Stimulated activated CD8-positive, alpha-beta memory T cell treated with anti-CD3 and anti-CD28 coated beads, Interleukin-2, amount 100 ng/mL, for 48 hours (primary cell): ENCODE measurements around the gene SIL1.
"Not testable (repeated sequence)": the region's sequence is repeated elsewhere in the genome, so short reads cannot be mapped to it uniquely, and the experiment has no call there.

Experiments used
- DNase-seq, 2 donors: peaks; one replicate each; pipeline ENCODE4 v3.0.0-alpha.2; 2020; ENCODE audit warnings: low read depth in 2 of 2

Gene SIL1

GRCh38 chr5:139141446-139142204 is 56.5 kb downstream of the SIL1 start:
- no peak for DNase-seq

DNA sequence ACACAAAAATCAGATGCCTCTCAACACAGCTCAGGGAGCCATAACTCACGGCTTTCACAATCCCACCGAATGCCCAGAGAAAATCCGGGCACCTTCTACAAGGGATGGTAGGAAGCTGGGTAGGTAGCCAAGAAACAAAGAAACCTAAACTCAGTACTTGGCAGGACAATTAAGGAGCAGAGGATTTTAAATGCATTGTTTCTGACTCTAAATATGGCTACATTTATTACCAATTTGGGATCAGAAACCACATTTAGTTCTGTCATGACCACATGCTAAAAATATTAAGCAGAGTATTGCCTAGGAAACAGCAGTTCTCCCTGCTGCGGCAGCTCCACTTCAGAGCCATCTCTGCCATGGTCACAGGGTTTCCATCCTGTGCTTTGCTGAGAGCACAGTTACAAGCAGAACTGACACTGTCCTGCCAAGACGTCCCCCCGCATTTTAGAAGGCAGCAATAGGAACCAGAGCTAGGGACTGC is 57.5 kb downstream of the SIL1 start:
- no peak for DNase-seq

DNA sequence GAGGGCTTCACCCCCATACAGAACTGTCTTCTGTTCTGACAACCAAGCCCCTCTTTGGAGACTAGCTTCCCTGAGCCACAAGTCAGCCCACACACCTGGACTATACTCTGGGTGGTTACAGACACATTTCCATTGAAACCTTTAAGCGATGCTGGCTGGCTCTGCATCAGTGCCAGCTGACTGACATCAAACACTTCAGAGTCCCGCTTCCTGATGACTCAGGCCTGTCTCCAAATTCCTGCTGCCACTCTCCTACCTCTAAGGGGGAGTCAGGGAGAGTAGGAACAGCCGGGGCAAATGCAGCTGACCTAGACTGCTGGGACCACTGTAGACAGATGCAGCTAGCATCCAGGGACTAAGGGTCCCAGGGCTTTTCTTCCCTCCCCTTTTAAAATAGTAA is 59.4 kb downstream of the SIL1 start:
- no peak for DNase-seq

GRCh38 chr5:139138109-139138508 is 60.1 kb downstream of the SIL1 start:
- no peak for DNase-seq

DNA sequence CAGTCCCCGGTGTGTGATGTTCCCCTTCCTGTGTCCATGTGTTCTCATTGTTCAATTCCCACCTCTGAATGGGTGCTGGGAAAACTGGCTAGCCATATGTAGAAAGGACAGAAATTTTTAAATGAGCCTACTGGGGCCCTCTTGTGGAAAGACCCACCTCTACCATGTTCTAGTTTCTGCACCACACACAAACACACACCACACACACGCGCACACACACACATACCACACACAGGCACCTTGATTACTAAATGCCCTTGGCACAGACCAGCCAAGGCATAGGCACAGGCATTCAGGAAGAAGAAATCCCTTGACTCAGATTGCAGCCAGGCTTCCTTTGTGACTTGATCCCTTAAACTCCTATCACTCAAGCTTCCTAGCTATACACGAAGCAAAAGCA is 60.5 kb downstream of the SIL1 start:
- DNase-seq = no peak

DNA sequence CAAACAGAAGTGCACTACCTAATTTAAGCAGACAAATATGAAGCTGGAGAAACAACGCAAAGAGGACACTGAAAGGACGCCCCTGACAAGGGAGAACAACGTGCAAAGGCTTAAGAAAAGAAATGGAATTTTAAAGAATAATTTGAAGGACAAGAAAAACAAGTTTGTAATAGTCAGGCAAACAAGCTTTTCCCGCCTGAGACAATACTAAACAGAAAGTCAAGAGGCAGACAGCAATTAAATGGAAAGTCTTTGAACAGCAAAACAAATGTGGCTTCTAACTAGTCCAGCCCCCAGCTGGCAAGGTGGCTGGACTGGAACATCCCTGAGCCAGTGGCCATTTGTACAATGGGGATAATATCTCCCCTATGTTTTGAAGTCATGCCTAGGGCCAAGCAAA is 63.3 kb downstream of the SIL1 start:
- DNase-seq = no peak

GRCh38 chr5:139133282-139133681 is 64.9 kb downstream of the SIL1 start:
- DNase-seq = no peak

DNA sequence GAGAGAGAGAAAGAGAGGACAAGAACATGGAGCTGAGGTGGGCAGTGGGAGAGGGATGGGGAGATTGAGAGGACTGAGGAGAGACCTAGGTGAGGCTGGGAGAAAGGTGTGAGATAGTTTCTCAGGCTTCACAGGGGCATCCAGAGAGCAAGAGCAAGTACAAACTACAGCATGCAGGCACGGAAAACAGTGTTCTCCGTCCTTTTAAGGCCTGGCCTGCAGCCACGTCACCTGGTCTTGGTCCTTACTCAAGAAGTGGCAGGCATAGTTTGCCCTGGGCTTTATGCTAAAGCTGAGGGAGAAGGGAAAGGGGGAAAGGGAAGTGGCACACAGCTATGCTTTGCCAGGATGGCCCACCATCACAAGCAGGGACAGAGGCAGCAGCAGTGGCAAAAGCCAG is 65.7 kb downstream of the SIL1 start:
- no peak for DNase-seq

GRCh38 chr5:139131921-139132432 is 66.2 kb downstream of the SIL1 start:
- DNase-seq = no peak

DNA sequence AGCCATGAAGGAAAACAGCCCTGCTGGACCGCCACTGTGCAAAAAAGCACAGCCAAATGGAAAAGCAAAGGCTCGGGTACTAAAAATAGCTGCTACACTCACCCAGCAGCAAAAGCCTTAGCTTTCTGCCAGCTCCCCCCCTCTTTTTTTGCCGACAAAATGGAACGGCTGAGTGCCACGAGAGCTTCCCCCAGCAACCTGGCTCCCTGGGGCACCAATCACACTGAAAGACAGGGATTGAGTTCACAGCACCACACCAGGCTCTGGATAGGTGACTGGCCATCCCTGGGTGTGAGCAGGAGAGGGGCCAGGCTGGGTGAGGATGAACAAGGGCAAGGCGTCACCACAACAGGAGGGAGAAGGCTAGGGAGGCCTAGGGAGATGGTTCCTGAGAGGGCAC is 66.7 kb downstream of the SIL1 start:
- no peak for DNase-seq

- no peak for DNase-seq
These were observed 67.1 kb downstream of the SIL1 start for GRCh38 chr5:139131062-139131461.

GRCh38 chr5:139130214-139130613 is 68.0 kb downstream of the SIL1 start:
- DNase-seq = no peak

- DNase-seq = no peak
These were observed 71.5 kb downstream of the SIL1 start for GRCh38 chr5:139126711-139127111.

- no peak for DNase-seq
These were observed 72.2 kb downstream of the SIL1 start for GRCh38 chr5:139125991-139126390.

DNA sequence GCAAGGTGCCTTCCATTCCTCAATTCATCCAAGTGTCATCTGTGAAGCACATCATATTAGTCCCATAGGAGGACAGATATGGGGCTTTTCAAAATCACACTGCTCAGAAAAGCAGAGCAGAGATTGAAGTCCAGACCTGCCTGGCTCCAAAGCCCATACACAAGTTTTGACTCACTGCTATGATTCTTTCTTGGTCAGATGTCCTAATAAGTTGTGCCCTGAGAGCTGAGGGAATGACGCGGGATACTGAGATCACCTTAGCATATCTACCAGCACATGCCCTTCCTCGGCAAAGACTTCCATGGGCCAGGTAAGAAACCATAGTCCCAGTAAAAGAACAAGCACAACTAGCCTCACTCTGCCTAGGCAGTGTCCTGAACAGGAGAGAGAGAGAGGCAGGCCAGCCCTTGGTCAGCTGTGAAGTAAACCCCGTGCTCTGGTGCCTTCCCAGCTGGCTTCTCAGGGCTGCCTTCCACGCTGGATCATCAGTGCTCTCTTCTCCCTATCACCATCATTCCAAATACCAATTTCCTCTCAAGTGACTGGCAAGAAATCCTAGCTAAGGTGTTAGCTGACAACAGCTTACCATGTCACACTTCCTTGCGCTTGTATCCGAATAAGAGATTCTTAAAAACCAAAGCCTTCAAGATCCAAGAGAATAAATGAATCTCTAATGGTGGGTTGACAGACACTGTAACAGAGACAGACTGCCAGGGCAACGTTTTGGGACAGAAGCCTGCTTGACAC is 73.2 kb downstream of the SIL1 start:
- no peak for DNase-seq

GRCh38 chr5:139121120-139121519 is 77.0 kb downstream of the SIL1 start:
- no peak for DNase-seq

GRCh38 chr5:139120521-139120920 is 77.6 kb downstream of the SIL1 start:
- DNase-seq = no peak

DNA sequence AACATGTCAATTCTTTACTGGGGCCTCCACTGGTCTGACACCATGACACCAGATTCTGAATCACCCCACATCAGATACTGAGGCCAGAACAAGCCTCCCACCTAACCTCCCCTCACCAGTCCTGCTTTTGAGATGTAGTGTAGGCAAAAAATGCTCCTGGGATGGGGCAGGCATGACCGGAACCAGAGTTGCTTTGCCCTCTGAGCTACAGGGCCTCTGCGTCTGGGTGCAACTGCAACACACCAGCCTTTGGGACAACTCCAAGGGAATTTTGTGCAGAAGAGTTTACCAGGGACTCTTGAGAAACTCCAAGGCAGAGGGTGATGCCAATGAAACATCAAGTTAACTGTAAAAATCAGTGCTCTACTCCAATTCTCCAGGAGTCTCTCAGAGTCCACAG is 79.4 kb downstream of the SIL1 start:
- no peak for DNase-seq

DNA sequence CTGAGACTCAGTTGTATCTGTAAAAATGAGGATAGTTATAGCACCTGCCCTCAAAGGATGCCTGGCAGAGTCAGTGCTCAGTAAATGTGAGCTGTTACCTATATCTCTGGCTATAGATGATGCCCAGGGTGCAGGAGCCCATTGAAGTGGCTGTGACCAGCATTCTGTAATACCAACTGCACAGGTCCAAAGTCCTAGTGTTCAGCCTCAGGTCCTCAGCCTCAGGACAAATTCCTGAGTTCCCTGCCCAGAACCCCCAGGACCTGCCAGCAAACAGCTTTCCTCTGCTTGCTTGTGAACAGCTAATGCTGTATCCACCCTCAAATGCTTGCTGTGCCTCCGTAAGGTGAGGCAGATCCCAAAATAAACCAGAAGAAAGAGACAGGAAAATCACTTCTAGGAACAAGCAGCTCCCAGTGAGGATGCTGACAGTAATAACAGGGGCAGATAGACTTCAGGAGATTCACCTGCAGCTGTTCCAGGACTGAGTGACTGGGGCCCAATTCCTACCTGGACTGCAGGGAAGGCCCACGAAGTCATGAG is 80.8 kb downstream of the SIL1 start:
- DNase-seq = no peak

- DNase-seq = no peak
These were observed 82.0 kb downstream of the SIL1 start for GRCh38 chr5:139116100-139116655.

- DNase-seq = no peak
These were observed 84.3 kb downstream of the SIL1 start for GRCh38 chr5:139113892-139114291.

DNA sequence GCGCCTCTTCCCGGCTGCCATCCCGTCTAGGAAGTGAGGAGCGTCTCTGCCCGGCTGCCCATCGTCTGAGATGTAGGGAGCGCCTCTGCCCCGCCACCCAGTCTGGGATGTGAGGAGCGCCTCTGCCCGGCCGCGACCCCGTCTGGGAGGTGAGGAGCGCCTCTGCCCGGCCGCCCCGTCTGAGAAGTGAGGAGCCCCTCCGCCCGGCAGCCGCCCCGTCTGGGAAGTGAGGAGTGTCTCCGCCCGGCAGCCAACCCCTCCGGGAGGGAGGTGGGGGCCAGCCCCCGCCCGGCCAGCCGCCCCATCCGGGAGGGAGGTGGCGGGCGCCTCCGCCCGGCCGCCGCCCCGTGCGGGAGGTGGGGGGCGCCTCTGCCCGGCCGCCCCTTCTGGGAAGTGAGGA is 85.8 kb downstream of the SIL1 start:
- not testable (repeated sequence) for DNase-seq
